Esophagus muscularis mucosa (tissue), 4 donors: ENCODE measurements around the gene TNC. TPM values are rescaled to one million over a fixed set of nuclear protein-coding genes. Genes with fewer than 3 reads are reported as not detected.

Experiments used
- DNase-seq: peaks from one replicate; pipeline ENCODE4 v3.0.0-alpha.2; 2017; ENCODE audit errors: extremely low spot score
- H3K27ac ChIP-seq, 4 donors: fragments of 200-600 bp; sonication (generic); replicated peaks in 1 of 4; 1 replicate in 3 of 4; 2 replicates in 1 of 4; pipeline ENCODE4 v1.5.1; 2016 to 2019; ENCODE audit warnings: mild to moderate bottlenecking in 1 of 4
- H3K27me3 ChIP-seq, 4 donors: fragments of 200-600 bp; sonication (generic); one replicate each; pipeline versions ENCODE4 v1.5.1 to v1.6.0; 2016 to 2019
- H3K36me3 ChIP-seq, 4 donors: fragments of 200-600 bp; sonication (generic); one replicate each; pipeline ENCODE4 v1.5.1; 2016 to 2019
- H3K4me1 ChIP-seq, 4 donors: fragments of 200-600 bp; sonication (generic); one replicate each; pipeline ENCODE4 v1.5.1; 2016 to 2019
- H3K4me3 ChIP-seq, 4 donors: fragments of 200-600 bp; sonication (generic); 1 replicate in 2 of 4; 2 replicates in 2 of 4; pipeline ENCODE4 v1.5.1; 2016 to 2019; ENCODE audit warnings: mild to moderate bottlenecking in 4 of 4, moderate library complexity in 1 of 4
- H3K9me3 ChIP-seq, 4 donors: fragments of 200-600 bp; sonication (generic); 1 replicate in 3 of 4; 2 replicates in 1 of 4; pipeline ENCODE4 v1.5.1; 2016 to 2019
- EP300 ChIP-seq: sonication (generic); formaldehyde crosslinking; IDR thresholded peaks from one replicate; pipeline ENCODE4 v1.6.1; 2017; ENCODE audit warnings: antibody characterized with exemption
- POLR2A ChIP-seq: fragments of 450-650 bp; IDR thresholded peaks from one replicate; pipeline ENCODE4 v1.6.1; 2017; ENCODE audit warnings: antibody characterized with exemption, moderate library complexity, mild to moderate bottlenecking, low read depth
- POLR2AphosphoS5 ChIP-seq, 2 donors: sonication (generic); formaldehyde crosslinking; IDR thresholded peaks; one replicate each; pipeline ENCODE4 v1.6.1; 2017; ENCODE audit warnings: antibody characterized with exemption in 2 of 2
- WGBS: methylation state at CpG from one replicate; pipeline ENCODE4 v1.1.5; 2018; 5-methylcytosine and 5-hydroxymethylcytosine counted together
- intact Hi-C: fragments of 100-400 bp; cut with DNase I; formaldehyde crosslinking; loops from one replicate; pipeline ENCODE4 v1.15.1; 2023
- total RNA-seq, 4 donors: library from RNA; depleted of rRNA; stranded (reverse); fragments of >200 nt; gene quantifications; one replicate each; pipeline versions ENCODE4 v1.1.0 to v1.2.1, GENCODE V29; 2016
- TF ChIP-seq, protein P1 (sequence below), 3 experiments: fragments of 200-600 bp in 2 of 3; fragments of 450-650 bp in 1 of 3; sonication (generic) in 2 of 3; IDR thresholded peaks; one replicate each; pipeline ENCODE4 v1.5.1; 2017 to 2019; ENCODE audit warnings: antibody characterized with exemption in 3 of 3, mild to moderate bottlenecking in 2 of 3, moderate library complexity in 1 of 3

TNC gene
- total RNA-seq, 4 donors from 2014 or later: 216 to 576 (median 478) TPM

DNA sequence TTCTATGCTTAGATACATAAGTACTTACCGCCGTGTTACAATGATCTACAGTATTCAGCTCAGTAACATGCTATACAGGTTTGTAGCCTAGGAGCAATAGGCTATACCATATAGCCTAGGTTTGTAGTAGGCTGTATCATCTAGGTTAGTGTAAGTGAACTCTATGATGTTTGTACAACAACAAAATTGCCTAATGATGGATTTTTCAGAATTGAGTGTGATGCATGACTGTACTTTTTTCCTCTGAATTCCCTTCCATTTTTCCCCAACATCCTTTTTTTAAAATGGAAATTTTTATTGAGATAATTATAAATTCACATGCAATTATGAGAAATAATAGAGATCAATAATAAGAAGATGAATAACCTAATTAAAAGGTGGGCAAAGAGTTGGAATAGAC is 119.6 kb downstream of the TNC start:
- H3K4me3 ChIP-seq: no peak overlapping the region
- H3K9me3 ChIP-seq: no peaks in the 10 kb centered on the region
- H3K36me3 ChIP-seq: no peaks in the 10 kb centered on the region
- no peak for TF ChIP-seq EP300
- TF ChIP-seq POLR2AphosphoS5 (IDR thresholded peaks at IDR 0.05): no peak
- TF ChIP-seq, protein P1, sequence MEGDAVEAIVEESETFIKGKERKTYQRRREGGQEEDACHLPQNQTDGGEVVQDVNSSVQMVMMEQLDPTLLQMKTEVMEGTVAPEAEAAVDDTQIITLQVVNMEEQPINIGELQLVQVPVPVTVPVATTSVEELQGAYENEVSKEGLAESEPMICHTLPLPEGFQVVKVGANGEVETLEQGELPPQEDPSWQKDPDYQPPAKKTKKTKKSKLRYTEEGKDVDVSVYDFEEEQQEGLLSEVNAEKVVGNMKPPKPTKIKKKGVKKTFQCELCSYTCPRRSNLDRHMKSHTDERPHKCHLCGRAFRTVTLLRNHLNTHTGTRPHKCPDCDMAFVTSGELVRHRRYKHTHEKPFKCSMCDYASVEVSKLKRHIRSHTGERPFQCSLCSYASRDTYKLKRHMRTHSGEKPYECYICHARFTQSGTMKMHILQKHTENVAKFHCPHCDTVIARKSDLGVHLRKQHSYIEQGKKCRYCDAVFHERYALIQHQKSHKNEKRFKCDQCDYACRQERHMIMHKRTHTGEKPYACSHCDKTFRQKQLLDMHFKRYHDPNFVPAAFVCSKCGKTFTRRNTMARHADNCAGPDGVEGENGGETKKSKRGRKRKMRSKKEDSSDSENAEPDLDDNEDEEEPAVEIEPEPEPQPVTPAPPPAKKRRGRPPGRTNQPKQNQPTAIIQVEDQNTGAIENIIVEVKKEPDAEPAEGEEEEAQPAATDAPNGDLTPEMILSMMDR (IDR thresholded peaks at IDR 0.05): no peak
- TF ChIP-seq POLR2A: no peak
- no peak for DNase-seq
- H3K27ac ChIP-seq: no peak overlapping the region
- peaks cover 0 to 4% (median 2%) of the 10 kb centered on the region in 4 donors for H3K4me1 ChIP-seq
- 72% methylated on average over 2 of the region's 2 CpGs for WGBS
- intact Hi-C loops: no loop called here
- no peaks in the 10 kb centered on the region for H3K27me3 ChIP-seq

DNA sequence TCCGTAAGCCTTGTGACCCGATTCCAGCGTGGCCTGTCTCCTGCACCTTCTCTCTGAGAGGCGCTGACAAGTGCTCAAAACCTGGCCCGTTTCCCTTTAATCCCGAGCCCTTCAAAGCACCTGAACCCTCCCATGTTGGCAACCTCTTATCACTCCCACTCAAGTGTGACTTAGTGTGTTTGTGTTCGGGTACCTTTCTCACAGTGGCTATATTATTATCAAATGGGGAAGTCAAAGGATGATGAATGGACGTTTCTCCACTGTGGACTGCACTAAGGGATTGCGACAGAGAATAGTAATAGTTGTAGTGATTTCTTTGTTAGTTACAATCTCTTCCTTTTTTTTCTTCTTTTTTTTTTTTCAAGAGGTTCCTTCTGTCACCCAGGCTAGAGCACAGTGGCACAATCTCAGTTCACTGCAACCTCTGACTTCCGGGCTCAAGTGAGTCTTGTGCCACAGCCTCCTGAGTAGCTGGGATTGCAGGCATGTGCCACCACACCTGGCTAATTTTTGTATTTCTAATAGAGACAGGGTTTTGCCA is 122.2 kb downstream of the TNC start:
- TF ChIP-seq EP300 (no peak), POLR2A (no peak), POLR2AphosphoS5 (IDR thresholded peaks at IDR 0.05) (no peak)
- TF ChIP-seq, protein P1 (IDR thresholded peaks at IDR 0.05): no peak
- H3K36me3 ChIP-seq: no peaks in the 10 kb centered on the region
- intact Hi-C loops: no loop called here
- peaks cover 0 to 4% (median 0%) of the 10 kb centered on the region in 4 donors for H3K4me1 ChIP-seq
- peak; percentile 75 for DNase-seq
- H3K4me3 ChIP-seq: no peak overlapping the region
- no peaks in the 10 kb centered on the region for H3K27me3 ChIP-seq
- WGBS: 74% methylated on average over 10 of the region's 10 CpGs
- H3K9me3 ChIP-seq: no peaks in the 10 kb centered on the region
- H3K27ac ChIP-seq: no peak overlapping the region

DNA sequence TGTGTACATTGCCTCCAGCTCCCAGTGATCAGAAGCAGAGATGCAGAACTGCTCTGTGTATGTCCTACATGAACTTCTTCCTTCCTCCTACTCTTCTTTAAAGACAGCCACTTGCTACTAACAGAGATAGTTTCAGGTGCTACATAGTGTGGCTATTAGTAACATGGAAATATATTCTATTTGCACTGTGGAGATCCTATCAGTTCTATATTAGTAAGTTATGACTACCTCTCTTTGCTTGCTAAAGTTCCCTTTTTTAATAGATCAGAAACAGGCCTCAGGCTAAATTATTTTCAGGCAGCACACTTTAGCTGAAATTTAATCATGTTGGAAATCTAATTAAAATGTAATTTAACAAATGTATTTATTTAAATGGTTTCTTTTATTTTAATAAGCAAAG is 123.2 kb downstream of the TNC start:
- peaks cover 0 to 4% (median 0%) of the 10 kb centered on the region in 4 donors for H3K4me1 ChIP-seq
- intact Hi-C loops: no loop called here

DNA sequence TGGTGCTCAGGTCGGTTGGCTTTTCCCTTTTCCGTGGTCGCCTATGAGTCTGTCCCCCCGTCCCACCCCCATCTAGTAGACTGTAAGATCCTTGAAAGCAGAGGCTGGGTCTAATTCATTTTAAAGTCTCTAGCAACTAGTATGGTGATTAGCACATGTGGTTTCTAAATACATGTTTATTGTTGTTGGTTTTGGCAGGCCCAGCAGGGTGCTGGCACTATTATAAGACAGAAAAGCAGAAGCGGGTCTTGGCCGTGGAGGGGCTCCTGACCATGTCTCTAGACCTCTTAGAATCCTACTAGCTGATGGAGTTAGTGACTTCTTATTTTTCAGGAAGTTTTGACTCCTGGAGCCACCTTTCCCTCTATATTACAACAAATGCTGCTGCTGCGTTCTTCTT is 126.1 kb downstream of the TNC start:
- TF ChIP-seq POLR2A (no peak), POLR2AphosphoS5 (IDR thresholded peaks at IDR 0.05) (no peak), EP300 (no peak)
- TF ChIP-seq, protein P1 (IDR thresholded peaks at IDR 0.05): no peak
- H3K27ac ChIP-seq: no peak overlapping the region
- intact Hi-C loops: no loop called here
- H3K9me3 ChIP-seq: no peaks in the 10 kb centered on the region
- peak; percentile 81 for DNase-seq
- no peaks in the 10 kb centered on the region for H3K27me3 ChIP-seq
- no peak overlapping the region for H3K4me3 ChIP-seq
- no peaks in the 10 kb centered on the region for H3K36me3 ChIP-seq
- 79% methylated on average over 7 of the region's 7 CpGs for WGBS
- peaks cover 0 to 4% (median 0%) of the 10 kb centered on the region in 4 donors for H3K4me1 ChIP-seq

More for the DNA sequence above, 123.2 kb downstream of the TNC start:
- TF ChIP-seq, protein P1 (IDR thresholded peaks at IDR 0.05): no peak
- TF ChIP-seq POLR2A (no peak), POLR2AphosphoS5 (IDR thresholded peaks at IDR 0.05) (no peak), EP300 (no peak)
- no peaks in the 10 kb centered on the region for H3K27me3 ChIP-seq
- DNase-seq: peak; percentile 42
- H3K9me3 ChIP-seq: no peaks in the 10 kb centered on the region
- H3K36me3 ChIP-seq: no peaks in the 10 kb centered on the region
- no peak overlapping the region for H3K4me3 ChIP-seq
- no peak overlapping the region for H3K27ac ChIP-seq

DNA sequence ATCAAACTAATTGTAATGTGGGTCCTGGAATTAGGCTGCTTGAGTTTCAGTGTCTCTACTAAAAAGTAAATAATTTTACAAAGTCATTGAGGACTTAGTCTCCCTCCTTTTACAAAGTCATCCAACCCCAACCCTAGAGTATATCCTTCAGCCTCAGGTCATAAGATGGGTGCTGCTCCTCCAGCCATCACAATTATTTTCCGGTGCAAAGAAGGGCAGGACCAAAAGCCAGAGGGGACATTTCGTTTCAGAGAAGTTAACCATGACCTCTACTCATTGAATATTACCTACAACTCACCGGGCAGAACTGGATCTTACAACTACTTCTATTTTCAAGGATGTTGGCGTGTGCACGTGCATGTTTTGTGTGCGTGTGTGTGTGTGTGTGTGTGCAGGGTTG is 127.1 kb downstream of the TNC start:
- no peaks in the 10 kb centered on the region for H3K27me3 ChIP-seq
- 84% methylated on average over 6 of the region's 6 CpGs for WGBS

More for the DNA sequence above, 127.1 kb downstream of the TNC start:
- Histone ChIP-seq H3K36me3 (no peaks in the 10 kb centered on the region), H3K9me3 (no peaks in the 10 kb centered on the region), H3K27ac (no peak overlapping the region), H3K4me1 (peaks cover 0 to 4% (median 0%) of the 10 kb centered on the region in 4 donors), H3K4me3 (no peak overlapping the region)
- TF ChIP-seq POLR2A: no peak
- no peak for TF ChIP-seq POLR2AphosphoS5 (IDR thresholded peaks at IDR 0.05)
- TF ChIP-seq EP300: no peak
- TF ChIP-seq, protein P1 (IDR thresholded peaks at IDR 0.05): no peak
- intact Hi-C loops: no loop called here
- DNase-seq: peak; percentile 64
